Measurements from ENCODE around the gene RUNDC3A.
A peak's percentile ranks its signal among the peaks of the same experiment; 100 is the strongest.

The RUNDC3A gene

DNA sequence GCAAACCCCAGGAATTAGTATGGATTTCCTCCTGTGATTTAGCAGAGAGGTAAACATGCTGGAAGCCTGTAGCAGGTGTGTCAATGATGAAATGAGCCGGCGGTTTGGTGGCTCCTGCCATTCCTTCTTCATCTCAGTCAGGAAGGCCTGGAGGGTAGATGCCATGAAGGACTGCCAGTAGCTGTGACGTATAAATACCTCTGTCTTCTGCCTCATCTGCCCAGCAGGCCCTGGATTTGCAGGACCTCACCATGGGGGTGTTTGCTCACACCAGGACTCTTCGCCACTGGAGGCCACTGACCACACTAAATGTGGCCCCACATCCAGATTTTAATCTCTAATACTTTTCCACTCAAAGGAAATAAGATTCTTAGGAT lies 24.4 kb upstream of the RUNDC3A start:
- DNase-seq, result no peak

DNA sequence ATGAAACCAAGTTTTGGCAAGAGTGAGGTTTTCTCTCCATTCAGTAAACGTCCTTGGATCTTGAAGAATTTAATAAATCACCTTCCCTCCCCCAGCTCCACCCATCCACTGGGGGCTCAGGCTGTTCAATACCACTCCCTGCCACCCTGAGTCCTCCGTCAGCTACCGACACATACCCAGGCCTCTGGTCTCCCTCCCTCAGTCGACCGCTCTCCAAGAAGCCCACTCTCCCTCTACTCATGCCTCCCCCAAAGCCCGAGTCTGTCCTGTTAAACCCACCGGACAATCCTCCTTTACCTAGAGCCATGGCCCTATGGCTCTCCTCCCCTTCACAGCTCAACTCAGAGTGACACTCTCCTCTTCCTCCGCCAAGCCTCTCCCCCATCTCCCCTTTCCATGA lies 20.8 kb upstream of the RUNDC3A start:
- DNase-seq, result no peak

DNA sequence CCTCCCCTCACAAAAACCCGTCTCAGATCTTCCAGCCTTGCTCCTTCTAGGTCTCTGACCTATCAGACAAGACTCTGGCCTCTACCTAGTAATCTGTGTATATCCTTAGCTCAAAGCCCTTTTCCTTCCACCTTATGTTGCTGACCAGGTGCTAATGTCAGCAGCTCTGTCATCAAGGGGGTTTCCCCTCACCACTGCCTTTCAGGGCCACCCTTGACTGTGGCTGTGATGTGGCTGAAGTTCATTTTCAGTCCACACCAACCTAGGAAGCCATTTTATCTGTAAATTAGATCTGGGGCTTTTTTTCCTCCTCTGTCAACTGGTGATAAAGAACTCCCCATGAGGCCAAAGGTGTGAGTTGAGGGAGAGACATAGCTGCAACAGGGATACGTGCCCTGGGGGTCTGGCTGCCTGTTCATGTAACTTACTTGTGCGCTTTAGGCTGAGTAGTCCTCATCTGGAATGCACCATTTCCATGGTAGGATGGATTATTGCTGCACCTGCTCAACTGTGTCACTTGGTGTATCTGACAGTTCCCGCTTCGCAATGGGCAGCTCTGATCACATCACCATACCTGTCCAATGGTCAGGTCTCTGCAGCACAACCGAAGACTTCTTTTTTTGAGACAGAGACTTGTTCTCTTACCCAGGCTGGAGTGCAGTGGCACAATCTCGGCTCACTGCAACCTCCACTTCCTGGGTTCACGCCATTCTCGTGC lies 14.7 kb upstream of the RUNDC3A start:
- no peak for DNase-seq

DNA sequence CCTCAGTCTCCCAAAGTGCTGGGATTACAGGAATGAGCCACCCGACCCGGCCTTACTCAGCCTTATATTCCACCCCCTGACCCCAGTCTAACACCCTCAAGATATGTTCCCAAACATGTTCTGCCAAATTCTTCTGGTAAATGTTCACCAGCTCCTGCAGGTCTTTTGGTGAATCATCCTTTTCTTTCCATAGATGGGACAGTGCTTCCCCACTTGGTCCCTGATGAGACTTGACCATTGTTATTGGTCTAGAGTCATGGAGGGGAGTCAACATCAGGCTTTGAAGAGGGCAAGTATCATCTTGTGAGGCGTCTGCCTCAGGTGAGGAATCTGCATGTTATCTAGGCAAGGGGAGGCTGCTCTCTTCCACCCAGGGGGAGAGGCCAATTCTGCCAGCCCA lies 10.4 kb upstream of the RUNDC3A start:
- DNase-seq, result no peak

DNA sequence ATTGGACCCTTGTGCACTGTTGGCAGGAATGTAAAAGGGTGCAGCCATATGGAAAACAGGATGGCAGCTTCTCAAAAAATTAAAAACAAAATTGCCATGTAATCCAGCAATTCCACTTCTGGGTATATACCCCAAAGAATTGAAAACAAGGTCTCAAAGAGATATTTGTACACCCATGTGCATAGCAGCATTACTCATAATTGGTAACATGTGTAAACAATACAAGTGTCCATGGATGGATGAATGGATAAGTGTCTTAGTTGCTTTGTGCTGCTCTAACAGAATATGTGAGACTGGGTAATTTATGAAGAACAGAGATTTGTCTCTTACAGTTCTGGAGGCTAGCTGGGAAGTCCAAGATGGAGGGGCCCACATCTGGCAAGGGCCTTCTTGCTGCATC lies 3.8 kb upstream of the RUNDC3A start:
- DNase-seq, result no peak

DNA sequence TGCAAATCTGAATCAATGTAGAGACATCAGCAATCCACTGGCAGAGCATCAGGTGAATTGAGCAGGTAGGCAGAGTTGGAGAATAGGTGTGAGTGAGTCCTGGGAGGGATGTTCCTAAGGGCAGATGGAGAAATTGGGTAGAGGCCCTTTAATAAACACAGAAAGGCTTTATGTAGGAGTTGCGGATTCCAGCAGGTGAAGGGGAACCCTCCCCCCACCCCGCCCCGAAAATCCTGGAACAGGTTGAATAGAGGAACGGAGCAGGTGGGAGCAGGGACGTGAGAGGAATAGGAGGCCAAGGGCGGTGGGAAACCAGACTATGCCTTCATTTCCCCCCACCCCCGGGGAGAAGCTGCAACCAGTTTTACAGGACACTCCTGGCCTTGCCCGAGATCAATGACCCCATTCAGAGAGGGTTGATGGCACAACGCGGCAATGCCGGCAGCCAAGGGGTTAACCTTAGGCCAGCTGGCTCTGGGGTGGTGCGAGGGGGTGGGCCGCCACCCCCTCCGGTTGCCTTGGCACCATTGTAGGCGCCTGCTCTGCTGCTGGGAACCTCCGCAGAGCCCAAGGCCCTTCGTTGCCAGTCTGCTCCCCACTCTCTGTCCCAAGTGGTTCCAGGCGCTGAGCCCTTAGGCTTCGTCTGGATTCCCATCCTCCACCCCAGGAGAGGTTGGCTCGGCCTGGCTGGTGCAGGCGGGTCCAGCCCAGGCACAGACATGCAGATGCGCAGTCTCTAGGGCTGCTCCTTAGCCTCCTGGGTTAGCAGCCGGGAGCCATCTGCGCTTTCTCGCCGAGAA lies 814 bp upstream of the RUNDC3A start:
- peak; percentile 13 for DNase-seq

DNA sequence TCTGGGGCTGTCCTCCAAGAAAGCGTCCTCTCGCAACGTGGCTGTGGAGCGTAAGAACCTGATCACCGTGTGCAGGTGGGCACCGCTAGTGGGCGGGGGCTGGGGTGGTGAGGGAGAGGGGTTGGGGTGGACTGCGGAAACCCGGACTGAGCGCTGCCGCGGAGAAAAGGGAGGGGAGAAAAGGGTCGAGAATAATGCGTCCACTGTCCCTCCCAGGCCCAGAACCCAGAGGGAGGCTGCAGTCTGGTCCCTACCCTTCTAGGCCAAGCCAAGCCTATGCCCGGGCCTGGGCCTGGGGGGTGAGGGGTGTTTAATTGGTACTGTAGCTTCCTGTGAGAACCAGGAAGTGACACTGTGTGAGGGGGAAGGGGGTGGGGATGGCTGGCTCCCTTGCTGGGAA lies 464 bp downstream of the RUNDC3A start:
- DNase-seq, result no peak

DNA sequence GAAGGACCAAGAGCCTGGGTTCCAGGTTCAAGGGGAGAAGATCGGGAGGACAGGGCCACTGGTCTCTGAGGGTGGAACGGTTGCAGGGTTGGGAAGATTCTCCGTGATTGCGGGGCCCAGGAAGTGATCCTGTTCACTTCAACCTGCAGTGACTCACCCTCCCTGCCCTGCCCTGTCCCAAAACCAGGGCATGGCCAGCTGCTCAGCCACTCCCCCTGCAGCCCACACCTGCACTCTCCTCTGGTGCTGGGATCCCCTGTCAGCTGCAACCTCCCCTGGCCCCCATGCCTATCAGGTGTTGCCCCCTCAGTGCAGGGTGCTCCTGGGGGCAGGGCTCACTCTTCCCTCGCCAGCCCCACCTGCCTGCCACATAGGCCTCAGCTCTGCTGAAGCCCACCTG lies 1.1 kb downstream of the RUNDC3A start:
- no peak for DNase-seq

DNA sequence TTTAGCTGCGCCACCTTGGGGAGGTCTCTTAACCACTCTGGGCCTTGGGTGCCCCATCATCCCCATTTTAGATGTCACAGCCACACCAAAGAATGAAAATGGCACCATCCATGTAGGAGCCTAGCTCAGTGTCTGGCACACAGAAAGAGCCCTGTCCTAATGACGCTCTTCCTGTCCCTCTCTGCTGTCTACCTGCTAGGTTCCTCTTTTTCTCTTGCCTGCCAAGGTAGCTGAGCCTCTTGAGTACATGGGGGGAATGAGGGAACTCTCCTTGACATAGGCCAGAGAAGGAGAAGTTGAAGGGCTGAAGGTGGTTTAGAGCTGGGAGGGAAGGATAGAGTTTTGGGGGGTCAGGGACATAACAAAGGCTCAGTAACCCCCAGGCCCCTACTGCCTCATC lies 1.8 kb downstream of the RUNDC3A start:
- no peak for DNase-seq

DNA sequence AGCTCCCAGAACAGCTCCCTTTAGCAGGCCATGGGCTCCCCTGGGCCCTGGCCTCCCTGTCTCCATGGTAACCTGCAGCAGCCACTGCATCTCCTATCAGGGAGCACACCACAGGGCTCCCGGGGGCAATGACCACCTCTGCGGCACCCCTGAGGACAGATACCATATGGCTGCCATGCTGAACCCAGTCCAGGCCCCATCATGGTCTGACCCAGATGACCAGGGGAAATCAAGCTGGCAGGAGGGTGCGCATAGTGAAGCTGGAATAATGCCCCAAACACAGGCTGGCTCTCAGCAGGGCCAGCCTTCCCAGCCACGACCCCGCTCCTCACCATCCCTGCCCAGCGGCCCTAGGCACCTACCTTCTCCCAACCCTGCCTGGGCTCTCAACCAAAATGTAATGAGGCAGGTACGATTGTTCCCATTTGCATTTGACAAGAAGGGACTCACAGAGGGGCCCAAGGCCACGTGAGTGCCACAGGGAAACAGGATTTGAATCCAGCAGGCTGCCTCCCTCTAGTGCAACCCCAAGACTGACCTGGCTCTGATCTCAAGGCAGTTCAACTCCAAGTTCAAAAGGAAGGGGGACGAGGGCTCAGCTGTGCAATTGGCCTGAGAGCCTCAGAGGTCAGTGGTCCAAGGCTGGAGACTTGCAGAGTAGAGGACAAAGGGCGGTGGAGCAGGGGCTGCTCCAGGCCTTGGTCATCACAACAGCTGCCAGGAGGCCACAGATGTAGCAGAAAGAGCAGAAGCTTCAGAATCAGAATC lies 2.4 kb downstream of the RUNDC3A start:
- DNase-seq, result no peak

DNA sequence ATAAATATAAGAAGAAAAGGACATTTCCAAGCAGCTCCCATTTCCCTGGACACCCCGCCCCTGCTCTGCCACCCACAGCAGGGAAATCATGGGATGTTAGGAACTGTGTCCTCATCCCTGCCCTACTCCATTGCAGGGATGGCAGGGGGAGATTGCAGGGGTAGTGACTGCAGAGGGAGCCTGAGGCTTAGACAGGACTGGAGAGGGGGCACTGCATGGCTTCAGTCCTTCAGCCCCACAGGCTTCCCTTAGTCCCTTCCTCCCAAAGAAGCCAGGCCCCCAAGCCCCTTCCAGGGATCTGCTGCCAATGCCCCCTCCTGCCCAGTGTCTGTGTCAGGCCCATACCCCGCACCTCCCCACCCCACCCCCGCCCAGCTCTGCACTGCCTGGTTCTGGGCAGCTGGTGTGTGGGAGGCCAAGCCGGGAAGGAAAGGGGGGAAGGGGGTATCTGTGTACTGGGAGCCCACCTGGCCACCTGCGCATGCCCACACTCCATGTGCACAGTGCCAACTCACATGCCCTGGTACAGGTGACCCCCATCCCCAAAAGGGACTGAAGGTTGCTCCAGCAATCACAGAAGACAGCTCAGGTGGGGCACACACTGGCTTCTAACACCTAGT lies 3.3 kb downstream of the RUNDC3A start:
- DNase-seq, result no peak

DNA sequence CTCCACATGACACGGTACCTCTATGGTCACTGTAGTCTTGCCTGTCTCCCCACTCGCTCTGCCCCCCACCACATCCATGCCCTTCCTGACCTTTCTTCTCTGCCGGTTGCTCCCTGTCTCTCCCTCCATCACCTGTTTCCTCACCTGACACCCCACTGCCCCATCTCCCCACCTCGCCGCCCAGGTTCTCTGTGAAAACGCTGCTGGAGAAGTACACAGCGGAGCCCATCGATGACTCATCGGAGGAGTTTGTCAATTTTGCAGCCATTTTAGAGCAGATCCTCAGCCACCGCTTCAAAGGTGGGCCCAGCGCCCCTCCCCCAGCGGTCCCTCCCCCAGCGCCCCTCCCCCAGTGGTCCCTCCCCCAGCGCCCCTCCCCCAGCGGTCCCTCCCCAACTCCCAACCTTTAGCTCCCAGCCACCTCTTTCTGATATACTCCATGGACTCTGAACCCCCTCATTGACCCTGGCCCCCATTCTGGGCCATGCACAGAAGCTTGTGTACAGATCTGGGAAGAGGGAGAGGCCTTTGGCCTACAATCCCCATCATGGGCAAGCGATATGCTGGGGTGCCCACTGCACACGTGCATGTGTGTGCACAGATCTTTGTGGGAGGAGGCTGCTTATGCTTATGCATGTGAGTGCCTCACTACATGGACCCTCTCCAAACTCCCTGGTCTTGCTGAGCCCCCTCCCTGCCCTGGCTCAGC lies 4.1 kb downstream of the RUNDC3A start:
- DNase-seq, result no peak

DNA sequence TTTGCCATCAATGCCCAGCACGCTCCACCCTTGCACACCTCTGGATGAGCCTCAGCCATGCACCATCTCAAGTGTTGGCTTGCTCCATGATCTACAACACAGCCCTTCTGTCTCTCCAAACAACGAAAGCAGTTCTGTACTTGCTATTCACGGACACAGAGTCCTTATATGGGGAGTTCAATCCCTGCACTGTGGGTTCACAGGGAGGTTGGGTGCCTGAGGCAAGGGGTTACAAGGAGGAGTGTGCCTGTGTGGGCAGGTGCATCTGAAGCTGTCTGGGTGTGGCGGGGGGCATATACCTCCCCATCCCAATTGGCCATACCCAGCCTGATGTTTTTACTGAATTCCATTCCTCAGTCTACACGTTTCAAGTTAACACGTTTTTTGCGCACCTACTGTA lies 5.6 kb downstream of the RUNDC3A start:
- DNase-seq, result no peak

DNA sequence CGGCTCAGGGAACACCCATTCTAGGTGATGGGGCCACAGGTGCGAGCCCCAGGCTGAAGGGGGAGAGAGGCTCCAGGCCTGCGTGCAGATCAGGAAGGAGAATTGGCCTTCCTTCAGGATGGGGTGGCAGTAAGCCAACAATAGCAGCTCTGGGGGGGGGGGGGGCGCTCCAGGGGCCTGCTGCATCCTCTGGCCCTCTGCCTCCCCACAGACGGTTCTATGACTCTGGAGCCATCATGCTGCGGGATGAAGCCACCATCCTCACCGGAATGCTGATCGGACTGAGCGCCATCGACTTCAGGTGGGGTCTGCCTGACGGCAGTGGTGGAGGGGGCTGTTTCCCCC lies 6.1 kb downstream of the RUNDC3A start:
- DNase-seq, result no peak

DNA sequence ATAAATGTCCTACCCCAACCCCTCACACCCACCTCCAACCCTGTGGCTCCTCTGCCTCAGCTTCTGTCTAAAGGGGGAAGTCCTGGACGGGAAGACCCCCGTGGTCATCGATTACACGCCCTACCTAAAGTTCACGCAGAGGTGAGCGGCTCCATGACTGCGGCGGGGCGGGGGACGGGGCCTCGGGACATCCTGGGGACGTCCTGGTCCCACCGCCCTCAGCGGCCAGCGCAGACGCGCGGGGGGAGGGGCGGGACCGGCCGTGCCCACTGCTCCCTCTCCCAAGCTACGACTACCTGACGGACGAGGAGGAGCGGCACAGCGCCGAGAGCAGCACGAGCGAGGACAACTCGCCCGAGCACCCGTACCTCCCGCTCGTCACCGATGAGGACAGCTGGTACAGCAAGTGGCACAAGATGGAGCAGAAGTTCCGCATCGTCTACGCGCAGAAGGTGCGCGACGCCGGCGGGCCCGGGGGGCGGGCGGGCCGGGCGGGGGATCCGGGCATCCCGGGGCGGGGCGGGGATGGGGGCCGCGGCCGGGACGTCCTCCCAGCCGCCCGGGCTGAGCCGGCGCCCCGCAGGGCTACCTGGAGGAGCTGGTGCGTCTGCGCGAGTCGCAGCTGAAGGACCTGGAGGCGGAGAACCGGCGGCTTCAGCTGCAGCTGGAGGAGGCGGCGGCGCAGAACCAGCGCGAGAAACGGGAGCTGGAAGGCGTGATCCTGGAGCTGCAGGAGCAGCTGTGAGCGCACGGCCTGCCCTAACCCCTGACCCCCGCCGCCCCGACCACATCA lies 6.7 kb downstream of the RUNDC3A start:
- DNase-seq, result no peak

DNA sequence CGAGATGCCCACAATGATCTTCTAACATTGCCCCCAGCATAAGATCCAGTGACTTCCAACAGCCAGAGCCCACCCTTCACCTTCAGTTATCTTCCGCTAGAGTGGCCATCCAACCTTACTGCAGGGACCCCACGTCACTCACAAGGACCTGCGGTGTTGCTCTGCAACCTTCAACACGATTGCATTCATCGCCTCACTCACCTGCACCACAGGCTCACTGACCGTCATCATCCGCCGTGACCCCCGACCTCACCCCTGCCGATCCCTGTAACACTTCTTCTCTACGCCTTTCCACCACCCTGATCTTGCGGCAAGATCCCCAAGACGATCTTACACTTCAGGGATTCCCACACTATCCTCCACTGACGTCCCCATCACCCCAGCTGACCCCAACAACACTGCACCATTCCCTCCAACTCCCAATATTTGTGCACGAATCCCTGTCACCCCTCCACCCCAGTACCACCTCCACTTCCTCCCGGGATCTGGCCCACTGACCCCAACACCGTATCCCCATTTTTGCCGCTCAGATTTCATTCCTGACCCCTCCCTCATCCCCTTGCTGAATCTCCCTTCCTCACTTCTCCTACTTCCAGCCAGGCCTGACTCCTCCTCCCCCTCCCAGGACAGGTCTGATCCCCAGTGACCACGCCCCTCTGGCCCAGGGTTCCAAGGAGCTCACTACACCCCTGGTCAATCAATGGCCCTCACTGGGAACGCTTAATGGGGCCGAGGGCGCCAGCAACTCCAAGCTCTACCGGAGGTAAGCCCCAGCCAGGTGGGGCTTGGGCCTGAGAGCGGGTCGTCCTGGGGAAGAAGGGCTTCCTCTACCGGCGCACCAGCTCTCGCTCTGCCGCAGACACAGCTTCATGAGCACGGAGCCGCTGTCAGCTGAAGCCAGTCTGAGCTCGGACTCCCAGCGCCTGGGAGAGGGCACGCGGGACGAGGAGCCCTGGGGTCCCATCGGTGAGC lies 7.6 kb downstream of the RUNDC3A start:
- no peak for DNase-seq

DNA sequence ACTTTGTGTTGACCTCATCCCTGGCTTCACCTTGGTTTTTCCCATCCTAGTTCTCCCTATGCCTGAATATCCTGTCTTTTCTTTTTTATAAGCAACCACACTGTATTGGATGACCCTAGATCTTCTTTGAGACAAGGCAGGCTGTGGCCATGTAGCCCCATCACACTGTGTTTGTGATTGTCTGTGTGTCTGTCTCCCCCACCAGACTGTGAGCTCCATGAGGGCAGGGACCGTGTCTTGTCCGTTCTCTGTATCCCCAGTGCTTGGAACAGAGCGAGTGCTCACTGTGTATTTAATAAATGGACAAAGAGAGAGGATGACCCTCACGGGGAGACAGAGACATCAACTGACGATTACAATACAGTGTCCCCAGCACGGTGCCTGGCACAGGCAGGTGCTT lies 9.1 kb downstream of the RUNDC3A start:
- DNase-seq, result no peak

DNA sequence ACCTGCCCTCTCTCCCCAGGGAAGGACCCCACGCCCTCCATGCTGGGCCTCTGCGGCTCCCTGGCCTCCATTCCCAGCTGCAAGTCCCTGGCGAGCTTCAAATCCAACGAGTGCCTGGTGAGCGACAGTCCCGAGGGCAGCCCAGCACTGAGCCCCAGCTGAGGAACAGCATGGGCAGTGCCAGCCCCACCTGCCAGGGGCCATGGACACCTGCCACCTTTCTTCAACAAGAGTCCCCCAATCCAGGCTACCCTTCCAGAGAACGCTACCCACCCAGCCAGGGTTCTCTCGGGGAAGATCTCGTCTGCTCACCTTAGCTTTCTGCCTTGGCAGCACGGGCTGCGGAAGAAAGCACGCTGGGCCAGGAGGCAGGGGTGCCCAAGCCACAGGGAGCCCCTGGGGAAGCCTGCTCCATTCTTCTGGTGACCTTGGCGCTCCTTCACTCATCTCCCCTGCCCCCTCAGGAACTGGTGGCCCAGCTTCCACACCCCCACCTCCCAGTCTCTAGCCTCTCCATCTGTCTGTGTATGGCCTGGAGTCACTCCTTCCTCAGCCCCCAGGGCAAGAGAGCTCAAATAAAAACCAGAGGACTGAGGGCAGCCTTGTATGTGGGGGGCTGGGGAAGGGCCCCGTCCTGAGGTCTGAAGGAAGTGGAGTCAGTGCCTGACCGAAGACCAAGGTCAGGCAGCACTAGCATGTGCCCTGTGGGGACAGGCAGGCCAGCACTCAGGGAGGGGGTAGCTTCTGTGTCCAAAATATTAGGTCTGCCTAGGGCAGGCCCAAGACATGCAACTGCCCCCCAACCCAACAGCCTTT lies 9.9 kb downstream of the RUNDC3A start:
- DNase-seq, result no peak

DNA sequence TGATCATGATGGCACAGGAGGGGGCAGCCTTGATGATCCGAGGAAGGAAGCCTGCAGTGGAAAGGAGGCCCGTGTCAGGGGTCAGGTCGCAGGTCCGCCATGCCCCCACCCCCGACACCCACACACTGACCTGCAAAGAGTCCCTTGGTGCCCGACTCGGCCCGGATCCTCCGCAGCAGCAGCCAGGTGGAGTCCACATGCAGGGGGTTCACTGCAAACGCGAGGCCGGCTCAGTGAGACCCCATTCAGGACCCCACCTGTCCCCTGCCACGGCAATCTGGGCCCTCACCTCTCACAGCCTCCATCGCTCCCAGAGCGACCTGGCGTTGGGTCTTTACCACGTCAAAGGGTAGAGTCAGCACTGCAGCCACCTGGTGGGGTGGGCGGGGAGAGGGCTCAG lies 11.7 kb downstream of the RUNDC3A start:
- DNase-seq, result no peak
